NCI-H1105 treated with DMSO at 0.1 percent for 48 hours (cell line): ENCODE results near the gene EPHA7.

Experiments
- DNase-seq: peaks from one replicate; lab custom pipeline; 2025; lab: John Stamatoyannopoulos, UW

EPHA7 gene

GRCh38 chr6:93393554-93394074, 25.7 kb downstream of the EPHA7 start:
- DNase-seq = peak; percentile 38

GRCh38 chr6:93392797-93393196, 26.6 kb downstream of the EPHA7 start:
- DNase-seq = no peak

GRCh38 chr6:93391965-93392364, 27.4 kb downstream of the EPHA7 start:
- DNase-seq = no peak

- no peak for DNase-seq
Measured at GRCh38 chr6:93389192-93389591, 30.2 kb downstream of the EPHA7 start.

- DNase-seq = no peak
Measured at GRCh38 chr6:93388070-93388469, 31.3 kb downstream of the EPHA7 start.

- DNase-seq = no peak
Measured at GRCh38 chr6:93376026-93376540, 43.3 kb downstream of the EPHA7 start.

GRCh38 chr6:93373445-93373844, 45.9 kb downstream of the EPHA7 start:
- no peak for DNase-seq

GRCh38 chr6:93371756-93372155, 47.6 kb downstream of the EPHA7 start:
- no peak for DNase-seq

GRCh38 chr6:93369586-93370134, 49.7 kb downstream of the EPHA7 start:
- no peak for DNase-seq

GRCh38 chr6:93366506-93366905, 52.9 kb downstream of the EPHA7 start:
- DNase-seq = no peak

GRCh38 chr6:93365445-93365844, 53.9 kb downstream of the EPHA7 start:
- DNase-seq = no peak

GRCh38 chr6:93358435-93358834, 60.9 kb downstream of the EPHA7 start:
- DNase-seq = peak; percentile 45

- no peak for DNase-seq
Measured at GRCh38 chr6:93352604-93353003, 66.8 kb downstream of the EPHA7 start.

- no peak for DNase-seq
Measured at GRCh38 chr6:93351222-93351621, 68.1 kb downstream of the EPHA7 start.

GRCh38 chr6:93350774-93351173, 68.6 kb downstream of the EPHA7 start:
- no peak for DNase-seq

GRCh38 chr6:93344333-93344835, 75.0 kb downstream of the EPHA7 start:
- no peak for DNase-seq

GRCh38 chr6:93343476-93343875, 75.9 kb downstream of the EPHA7 start:
- no peak for DNase-seq

GRCh38 chr6:93341900-93342613, 77.3 kb downstream of the EPHA7 start:
- peak; percentile 100 for DNase-seq

GRCh38 chr6:93337772-93338394, 81.5 kb downstream of the EPHA7 start:
- DNase-seq = no peak

GRCh38 chr6:93337014-93337413, 82.3 kb downstream of the EPHA7 start:
- no peak for DNase-seq

GRCh38 chr6:93329301-93330000, 89.9 kb downstream of the EPHA7 start:
- DNase-seq = no peak

GRCh38 chr6:93327857-93328256, 91.5 kb downstream of the EPHA7 start:
- DNase-seq = no peak
